ACC112 (cell line): ENCODE measurements around the gene ADH5.
"Not testable (repeated sequence)": the region's sequence is repeated elsewhere in the genome, so short reads cannot be mapped to it uniquely, and the experiment has no call there.

Experiments used
- H2AFZ ChIP-seq: fragments of 200-600 bp; sonication (generic); one replicate; pipeline ENCODE4 v1.6.0; 2017; ENCODE audit warnings: antibody characterized with exemption, low read length; ENCODE audit not compliant: unreplicated experiment
- H3K27ac ChIP-seq: fragments of 200-600 bp; sonication (generic); 2 replicates; pipeline ENCODE4 v1.5.1; 2014; ENCODE audit warnings: low read depth, mild to moderate bottlenecking, antibody characterized with exemption, low read length, moderate library complexity
- H3K27me3 ChIP-seq: fragments of 200-600 bp; sonication (generic); 2 replicates; pipeline ENCODE4 v1.6.1; 2014; ENCODE audit warnings: mild to moderate bottlenecking, antibody characterized with exemption, low read length, moderate library complexity, mixed read lengths; ENCODE audit not compliant: insufficient read depth
- H3K36me3 ChIP-seq: fragments of 200-600 bp; sonication (generic); 2 replicates; pipeline ENCODE4 v1.6.1; 2016; ENCODE audit warnings: mild to moderate bottlenecking, antibody characterized with exemption, low read length, moderate library complexity, mixed read lengths; ENCODE audit not compliant: insufficient read depth
- H3K4me1 ChIP-seq: fragments of 200-600 bp; sonication (generic); one replicate; pipeline ENCODE4 v1.6.1; 2016; ENCODE audit warnings: low read length, mixed read lengths; ENCODE audit not compliant: insufficient read depth, unreplicated experiment, control insufficient read depth
- H3K4me3 ChIP-seq: fragments of 200-600 bp; sonication (generic); 2 replicates; pipeline ENCODE4 v1.5.1; 2014; ENCODE audit warnings: mild to moderate bottlenecking, low read depth, low read length
- H3K79me2 ChIP-seq: fragments of 200-600 bp; sonication (generic); one replicate; pipeline ENCODE4 v1.6.0; 2016; ENCODE audit warnings: low read length; ENCODE audit not compliant: control insufficient read depth, unreplicated experiment, insufficient read depth

Gene ADH5

DNA sequence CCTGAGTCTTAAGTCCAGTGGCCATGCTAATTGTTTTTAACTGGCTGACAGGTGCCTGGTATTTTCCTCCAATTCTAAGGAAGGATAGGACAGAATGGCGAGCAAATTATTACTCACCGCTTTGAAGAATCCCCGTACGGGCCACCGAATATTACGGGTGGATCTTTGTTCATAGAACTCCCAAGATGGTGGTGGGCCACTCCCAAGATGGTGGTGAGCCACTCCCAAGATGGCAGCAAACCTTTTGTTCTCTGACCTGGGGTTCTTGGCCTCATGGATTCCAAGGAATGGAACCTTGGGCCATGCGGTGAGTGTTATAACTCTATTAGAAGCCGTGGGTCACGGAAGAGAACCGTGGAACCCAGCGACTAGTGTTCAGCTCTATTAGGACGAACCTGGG is 20.7 kb upstream of the ADH5 start:
- H3K36me3 ChIP-seq, result not testable (repeated sequence)

DNA sequence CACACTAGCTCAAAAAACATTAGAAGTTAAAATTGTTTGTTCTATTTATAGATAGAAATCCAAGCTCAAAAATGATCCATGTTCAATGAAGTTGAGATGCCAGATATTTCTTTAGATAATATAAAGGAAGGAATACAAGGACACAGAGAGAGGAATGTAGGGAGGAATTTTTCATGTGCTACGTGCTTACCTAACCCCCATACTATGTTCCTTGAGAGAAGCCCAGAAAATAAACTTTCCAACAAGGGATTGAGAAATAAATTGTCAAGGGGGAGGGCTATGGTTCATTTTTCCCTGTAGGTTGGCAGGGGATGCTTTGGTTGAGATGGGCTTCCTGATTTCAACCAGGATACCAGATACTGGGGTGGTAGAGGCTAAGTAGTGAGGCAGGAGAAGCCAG is 15.6 kb upstream of the ADH5 start:
- Histone ChIP-seq H3K27ac (no peak overlapping the region), H3K4me3 (no peak overlapping the region), H3K79me2 (no peaks in the 10 kb centered on the region), H3K36me3 (no peaks in the 10 kb centered on the region), H2AFZ (no peak overlapping the region), H3K4me1 (no peaks in the 10 kb centered on the region), H3K27me3 (no peaks in the 10 kb centered on the region)

More for the DNA sequence above, 20.7 kb upstream of the ADH5 start:
- H3K79me2 ChIP-seq, H3K27ac ChIP-seq, H3K4me1 ChIP-seq, H3K4me3 ChIP-seq, H2AFZ ChIP-seq, H3K27me3 ChIP-seq: not testable (repeated sequence)

DNA sequence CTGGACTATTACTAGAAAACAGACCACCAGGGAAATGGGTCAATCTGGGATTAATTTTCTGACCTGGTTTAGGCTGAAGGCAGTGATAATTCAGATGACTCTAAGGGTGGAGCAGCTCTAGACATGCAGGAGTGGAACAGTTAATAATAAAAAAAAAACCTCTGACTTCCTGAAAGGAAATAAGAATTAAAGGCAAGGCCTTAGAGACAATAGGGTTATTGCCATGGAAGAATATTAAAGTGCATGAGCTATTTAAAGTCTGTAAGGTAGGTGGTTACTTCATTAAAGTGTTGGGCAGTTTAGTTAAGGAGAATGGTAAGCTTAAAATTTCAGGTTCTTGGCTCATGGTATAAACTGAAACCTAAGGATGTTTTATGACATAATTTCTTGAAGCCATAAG is 14.6 kb upstream of the ADH5 start:
- H3K27me3 ChIP-seq, result no peaks in the 10 kb centered on the region
- no peak overlapping the region for H3K4me3 ChIP-seq
- H3K79me2 ChIP-seq, result no peaks in the 10 kb centered on the region
- no peak overlapping the region for H3K27ac ChIP-seq
- no peak overlapping the region for H2AFZ ChIP-seq
- no peaks in the 10 kb centered on the region for H3K36me3 ChIP-seq
- no peaks in the 10 kb centered on the region for H3K4me1 ChIP-seq

DNA sequence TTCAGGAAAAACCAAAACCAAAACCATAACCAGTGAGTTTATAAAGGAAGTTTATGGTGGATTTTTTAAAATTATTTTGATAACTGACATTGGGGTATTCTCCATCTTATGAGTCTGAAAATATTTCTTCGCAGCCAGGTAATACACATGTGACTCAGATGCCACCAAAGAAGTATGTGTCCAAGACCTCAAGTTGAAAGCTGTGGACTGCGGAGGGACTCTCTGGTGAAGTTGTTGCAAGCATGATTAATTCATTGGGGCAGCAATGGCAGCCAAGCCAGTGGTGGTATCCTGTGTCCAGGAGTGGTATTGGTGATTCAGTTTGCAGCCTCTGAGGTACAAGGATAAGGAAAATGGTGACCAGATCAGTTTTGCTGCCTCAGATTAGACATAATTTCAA is 14.0 kb upstream of the ADH5 start:
- Histone ChIP-seq H3K36me3 (no peaks in the 10 kb centered on the region), H3K27me3 (no peaks in the 10 kb centered on the region), H3K27ac (no peak overlapping the region), H2AFZ (no peak overlapping the region), H3K79me2 (no peaks in the 10 kb centered on the region), H3K4me3 (no peak overlapping the region), H3K4me1 (no peaks in the 10 kb centered on the region)

DNA sequence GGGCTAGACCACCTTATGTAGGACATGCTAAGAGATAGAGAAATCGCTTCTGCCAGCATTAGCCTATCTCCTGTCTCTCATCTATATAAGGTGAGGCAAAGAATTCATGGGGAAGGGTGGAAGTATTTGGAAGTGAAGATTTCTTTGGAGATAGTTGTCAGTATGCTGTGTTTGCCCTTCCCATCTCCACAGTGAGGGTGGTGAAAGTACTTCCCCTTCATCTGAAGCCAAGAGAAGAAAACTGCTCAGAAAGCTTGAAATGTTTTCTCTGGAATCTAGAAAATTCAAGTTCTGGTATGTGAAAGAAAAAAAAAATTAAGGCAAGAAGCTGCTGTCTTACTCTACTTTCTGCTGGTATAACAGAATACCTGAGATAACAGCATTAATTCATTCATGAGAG is 12.3 kb upstream of the ADH5 start:
- Histone ChIP-seq H3K79me2 (no peaks in the 10 kb centered on the region), H3K4me3 (no peak overlapping the region), H3K27ac (no peak overlapping the region), H2AFZ (no peak overlapping the region), H3K27me3 (no peaks in the 10 kb centered on the region), H3K4me1 (no peaks in the 10 kb centered on the region), H3K36me3 (no peaks in the 10 kb centered on the region)

DNA sequence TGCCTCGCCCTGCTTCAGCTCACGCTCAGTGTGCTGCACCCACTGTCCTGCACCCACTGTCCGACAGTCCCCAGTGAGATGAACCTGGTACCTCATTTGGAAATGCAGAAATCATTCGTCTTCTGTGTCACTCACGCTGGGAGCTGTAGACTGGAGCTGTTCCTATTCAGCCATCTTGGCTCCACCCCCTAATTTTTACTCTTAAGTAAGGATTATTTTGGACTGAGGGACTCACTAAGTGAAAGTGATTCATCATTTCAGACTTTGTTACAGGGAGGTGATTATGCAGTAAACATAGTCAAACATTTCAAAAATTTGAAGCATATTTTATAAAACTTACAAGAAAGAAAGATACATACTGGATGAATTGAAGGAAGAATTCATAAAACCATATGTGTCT is 11.2 kb upstream of the ADH5 start:
- not testable (repeated sequence) for H3K4me3 ChIP-seq, H3K4me1 ChIP-seq, H2AFZ ChIP-seq, H3K36me3 ChIP-seq, H3K27me3 ChIP-seq, H3K27ac ChIP-seq, H3K79me2 ChIP-seq

DNA sequence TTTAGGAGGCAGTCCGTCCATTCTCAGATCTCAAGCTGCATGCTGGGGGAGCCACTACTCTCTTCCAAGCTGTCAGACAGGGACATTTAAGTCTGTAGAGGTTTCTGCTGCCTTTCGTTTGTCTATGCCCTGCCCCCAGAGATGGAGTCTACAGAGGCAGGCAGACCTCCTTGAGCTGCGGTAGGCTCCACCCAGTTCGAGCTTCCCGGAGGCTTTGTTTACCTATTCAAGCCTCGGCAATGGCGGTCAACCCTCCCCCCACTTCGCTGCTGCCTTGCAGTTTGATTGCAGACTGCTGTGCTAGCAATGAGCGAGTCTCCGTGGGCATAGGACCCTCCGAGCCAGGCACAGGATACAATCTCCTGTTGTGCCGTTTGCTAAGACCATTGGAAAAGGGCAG is 10.7 kb upstream of the ADH5 start:
- Histone ChIP-seq H3K4me1 (no peaks in the 10 kb centered on the region), H3K4me3 (no peak overlapping the region), H3K79me2 (no peaks in the 10 kb centered on the region), H3K27ac (no peak overlapping the region), H3K27me3 (no peaks in the 10 kb centered on the region), H3K36me3 (no peaks in the 10 kb centered on the region), H2AFZ (no peak overlapping the region)

DNA sequence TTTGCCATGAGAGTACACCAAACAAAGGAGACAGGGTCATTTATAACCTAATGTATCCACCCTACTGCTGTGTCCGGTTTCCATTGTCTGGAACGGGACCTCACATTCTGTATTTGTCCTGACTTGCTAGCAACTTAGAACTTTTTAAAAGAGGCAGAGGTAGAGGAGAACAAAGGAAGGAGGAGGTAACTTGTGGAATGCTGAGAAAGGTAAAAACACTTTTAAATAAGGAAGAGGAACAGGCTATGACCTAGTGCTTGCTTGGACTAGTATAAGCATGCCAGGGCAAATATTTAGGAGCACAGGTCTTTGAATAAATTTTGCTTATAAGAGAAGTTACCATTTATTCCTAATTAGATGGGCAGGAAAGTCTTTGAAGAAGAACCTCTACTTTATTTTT is 3.3 kb upstream of the ADH5 start:
- H3K27ac ChIP-seq, H3K4me3 ChIP-seq, H3K4me1 ChIP-seq, H3K27me3 ChIP-seq, H3K36me3 ChIP-seq, H2AFZ ChIP-seq: not testable (repeated sequence)
- peaks cover 31% of the 10 kb centered on the region for H3K79me2 ChIP-seq

DNA sequence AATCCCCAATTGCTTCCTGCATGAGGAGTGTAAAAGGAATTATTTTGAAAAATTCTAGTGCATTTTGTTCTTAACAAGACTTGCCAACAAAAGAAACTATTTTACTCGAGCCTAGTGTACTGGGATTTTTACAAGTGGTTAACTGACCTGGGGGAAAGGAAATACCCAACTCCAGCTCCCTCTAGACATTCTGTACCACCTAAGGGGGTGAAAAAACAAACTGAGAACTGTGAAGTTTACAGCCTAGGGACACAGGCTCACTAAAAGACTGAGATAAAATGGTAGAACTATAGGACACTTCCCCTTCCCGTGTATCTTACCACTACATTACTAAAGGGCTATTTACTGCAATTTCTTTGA is 2.6 kb upstream of the ADH5 start:
- Histone ChIP-seq H3K27me3 (no peaks in the 10 kb centered on the region), H3K4me3 (no peak overlapping the region), H3K79me2 (peaks cover 38% of the 10 kb centered on the region), H3K4me1 (peaks cover 14% of the 10 kb centered on the region), H3K36me3 (no peaks in the 10 kb centered on the region), H3K27ac (no peak overlapping the region), H2AFZ (peak overlapping the region; percentile 41)

DNA sequence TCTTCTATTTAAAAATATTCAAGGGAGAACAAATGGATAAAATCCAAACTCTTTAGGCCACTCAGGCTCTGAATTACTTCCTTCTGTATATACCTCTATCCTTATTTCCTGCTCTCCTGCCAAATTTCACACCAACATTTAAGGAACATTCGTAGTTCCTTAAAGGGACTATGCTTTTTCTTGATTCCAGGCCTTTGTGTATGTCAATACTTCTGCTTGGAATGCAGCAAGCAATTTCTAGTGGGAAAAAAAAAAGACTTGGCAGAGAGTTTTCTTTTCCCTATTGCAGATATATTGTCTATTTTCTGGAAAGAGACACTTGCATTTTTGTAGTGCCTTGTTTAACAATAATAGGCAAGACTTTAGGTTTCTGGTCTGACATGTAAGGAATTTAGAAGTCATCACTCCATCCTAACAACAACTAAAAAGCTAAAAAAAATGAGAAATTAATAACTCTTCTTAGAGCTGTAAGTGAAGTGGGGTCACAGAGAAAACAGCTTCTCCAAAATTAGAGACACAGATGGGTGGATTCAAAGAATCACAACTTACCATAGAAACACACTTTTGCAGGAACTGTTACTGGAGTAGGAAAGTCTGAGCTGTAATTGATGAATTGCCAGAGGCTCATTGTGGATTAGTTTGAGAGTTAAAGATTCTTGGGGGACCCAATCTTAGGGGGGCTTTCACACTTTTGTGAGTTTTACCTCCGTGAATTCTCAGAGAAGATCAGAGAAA is 2.1 kb upstream of the ADH5 start:
- H3K36me3 ChIP-seq, result no peaks in the 10 kb centered on the region

DNA sequence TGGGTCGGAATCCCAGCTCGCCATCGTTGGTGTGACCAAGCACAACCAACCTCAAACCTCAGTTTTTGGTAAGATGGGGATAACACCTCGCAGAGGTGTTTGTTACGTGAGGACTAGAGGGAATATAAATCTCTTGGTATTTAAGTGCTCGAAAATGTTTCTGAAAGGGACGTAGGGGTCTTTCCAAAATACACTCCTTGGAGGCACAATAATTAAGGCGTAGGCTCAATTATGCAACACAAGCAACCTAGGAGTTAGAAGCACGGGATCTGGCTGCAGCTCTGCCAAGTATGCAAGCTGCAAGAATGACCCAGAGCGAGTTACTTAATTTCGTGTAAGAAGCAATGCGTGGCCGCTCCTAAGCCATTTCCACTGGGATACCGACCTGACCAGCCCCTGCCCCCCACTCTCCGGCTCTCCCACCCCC is 552 bp downstream of the ADH5 start:
- Histone ChIP-seq H3K79me2 (peaks cover 62% of the 10 kb centered on the region), H2AFZ (peak overlapping the region; percentile 46), H3K27me3 (no peaks in the 10 kb centered on the region), H3K4me1 (peaks cover 15% of the 10 kb centered on the region), H3K4me3 (peak overlapping the region; percentile 96), H3K27ac (peak overlapping the region; percentile 69; the same call in 1 of the 2 replicates), H3K36me3 (peaks cover 21% of the 10 kb centered on the region)

More for the DNA sequence above, 2.1 kb upstream of the ADH5 start:
- Histone ChIP-seq H3K4me3 (0 out of 2 replicates have a peak overlapping the region, but pooled peaks have one; percentile 39), H3K27ac (no peak overlapping the region), H3K27me3 (no peaks in the 10 kb centered on the region), H3K4me1 (peaks cover 15% of the 10 kb centered on the region), H3K79me2 (peaks cover 42% of the 10 kb centered on the region), H2AFZ (peak overlapping the region; percentile 41)
